PC-9 (cell line): Measurements from ENCODE around the gene FGF12.

Experiments used
- CTCF ChIP-seq: fragments of 200-600 bp; sonication (generic); conservative IDR thresholded peaks from 2 replicates; pipeline ENCODE4 v1.6.1; 2017; ENCODE audit warnings: mixed run types, antibody characterized with exemption, mild to moderate bottlenecking, moderate library complexity
- EZH2 ChIP-seq: fragments of 200-600 bp; sonication (generic); IDR thresholded peaks from 2 replicates; pipeline ENCODE4 v1.8.0; 2017; ENCODE audit warnings: antibody characterized with exemption, low read depth

- no peak for TF ChIP-seq CTCF
- TF ChIP-seq EZH2, result no peak
Observed at GRCh38 chr3:192747145-192747544, 19.8 kb upstream of the FGF12 start.
